Hepatocyte (in vitro differentiated cells): ENCODE results near the gene FMO5.

ENCODE experiments used
- EZH2 ChIP-seq: fragments of 200-600 bp; sonication (generic); IDR thresholded peaks from 2 replicates; pipeline ENCODE4 v1.6.1; 2016; ENCODE audit warnings: antibody characterized with exemption, mild to moderate bottlenecking, borderline replicate concordance
- EZH2phosphoT487 ChIP-seq: fragments of 200-600 bp; sonication (generic); IDR thresholded peaks from one replicate; pipeline ENCODE4 v1.6.1; 2018; ENCODE audit warnings: antibody characterized with exemption, mild to moderate bottlenecking, low read depth, moderate library complexity; ENCODE audit not compliant: unreplicated experiment, severe bottlenecking
- TF ChIP-seq, protein P1 (sequence below): fragments of 200-600 bp; sonication (generic); IDR thresholded peaks from 2 replicates; pipeline ENCODE4 v1.5.1; 2016; ENCODE audit warnings: antibody characterized with exemption, mild to moderate bottlenecking; ENCODE audit not compliant: poor library complexity

DNA sequence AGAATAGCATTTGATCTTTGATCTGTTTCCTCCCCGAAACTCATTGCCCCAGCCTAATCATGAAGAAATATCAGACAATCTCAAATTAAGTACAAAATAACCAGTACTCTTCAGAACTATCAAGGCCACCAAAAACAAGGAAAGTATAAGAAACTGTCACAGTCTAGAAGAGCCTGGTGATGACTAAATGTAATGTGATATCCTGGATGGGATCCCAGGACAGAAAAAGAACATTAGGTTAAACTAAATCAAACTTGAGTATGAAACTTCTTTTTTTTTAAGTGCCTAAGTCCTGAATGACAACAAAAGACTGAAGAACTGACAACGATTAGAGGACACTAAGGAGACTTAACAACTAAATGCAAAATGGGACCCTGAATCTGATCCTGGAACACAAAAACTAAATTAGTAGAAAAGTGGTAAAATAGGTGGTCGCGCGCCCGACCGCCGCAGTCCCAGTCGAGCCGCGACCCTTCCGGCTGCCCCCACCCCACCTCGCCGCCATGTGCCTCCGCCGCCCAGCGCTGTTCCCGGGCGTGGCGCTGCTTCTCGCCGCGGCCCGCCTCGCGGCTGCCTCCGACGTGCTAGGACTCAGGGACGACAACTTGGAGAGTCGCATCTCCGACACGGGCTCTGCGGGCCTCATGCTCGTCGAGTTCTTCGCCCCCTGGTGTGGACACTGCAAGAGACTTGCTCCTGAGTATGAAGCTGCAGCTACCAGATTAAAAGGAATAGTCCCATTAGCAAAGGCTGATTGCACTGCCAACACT, 47.3 kb downstream of the FMO5 start:
- TF ChIP-seq, protein P1, sequence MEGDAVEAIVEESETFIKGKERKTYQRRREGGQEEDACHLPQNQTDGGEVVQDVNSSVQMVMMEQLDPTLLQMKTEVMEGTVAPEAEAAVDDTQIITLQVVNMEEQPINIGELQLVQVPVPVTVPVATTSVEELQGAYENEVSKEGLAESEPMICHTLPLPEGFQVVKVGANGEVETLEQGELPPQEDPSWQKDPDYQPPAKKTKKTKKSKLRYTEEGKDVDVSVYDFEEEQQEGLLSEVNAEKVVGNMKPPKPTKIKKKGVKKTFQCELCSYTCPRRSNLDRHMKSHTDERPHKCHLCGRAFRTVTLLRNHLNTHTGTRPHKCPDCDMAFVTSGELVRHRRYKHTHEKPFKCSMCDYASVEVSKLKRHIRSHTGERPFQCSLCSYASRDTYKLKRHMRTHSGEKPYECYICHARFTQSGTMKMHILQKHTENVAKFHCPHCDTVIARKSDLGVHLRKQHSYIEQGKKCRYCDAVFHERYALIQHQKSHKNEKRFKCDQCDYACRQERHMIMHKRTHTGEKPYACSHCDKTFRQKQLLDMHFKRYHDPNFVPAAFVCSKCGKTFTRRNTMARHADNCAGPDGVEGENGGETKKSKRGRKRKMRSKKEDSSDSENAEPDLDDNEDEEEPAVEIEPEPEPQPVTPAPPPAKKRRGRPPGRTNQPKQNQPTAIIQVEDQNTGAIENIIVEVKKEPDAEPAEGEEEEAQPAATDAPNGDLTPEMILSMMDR, result no peak
- TF ChIP-seq EZH2phosphoT487, result no peak
- no peak for TF ChIP-seq EZH2
